Measurements from ENCODE around the gene HSP90AA1.

- TF ChIP-seq CTCF (IDR thresholded peaks at IDR 0.05 in 8 of 11, conservative IDR thresholded peaks at IDR 0.05 in 3 of 11): no peak
- no peak for TF ChIP-seq POLR2AphosphoS5 (IDR thresholded peaks at IDR 0.05)
- TF ChIP-seq POLR2A (IDR thresholded peaks at IDR 0.05): no peak
Measured at GRCh38 chr14:102090713-102091112, 3.9 kb upstream of the HSP90AA1 start.

Measured in spleen (tissue), 7 donors.